Activated CD8-positive, alpha-beta memory T cell treated with anti-CD3 and anti-CD28 coated beads, Interleukin-2, amount 50 U/mL, for 4 hours (primary cell): ENCODE measurements around the gene PLVAP.
"Not testable (repeated sequence)": the region's sequence is repeated elsewhere in the genome, so short reads cannot be mapped to it uniquely, and the experiment has no call there.

Source experiments
- DNase-seq: peaks from one replicate; pipeline ENCODE4 v3.0.0-alpha.2; 2020

Gene PLVAP

DNA sequence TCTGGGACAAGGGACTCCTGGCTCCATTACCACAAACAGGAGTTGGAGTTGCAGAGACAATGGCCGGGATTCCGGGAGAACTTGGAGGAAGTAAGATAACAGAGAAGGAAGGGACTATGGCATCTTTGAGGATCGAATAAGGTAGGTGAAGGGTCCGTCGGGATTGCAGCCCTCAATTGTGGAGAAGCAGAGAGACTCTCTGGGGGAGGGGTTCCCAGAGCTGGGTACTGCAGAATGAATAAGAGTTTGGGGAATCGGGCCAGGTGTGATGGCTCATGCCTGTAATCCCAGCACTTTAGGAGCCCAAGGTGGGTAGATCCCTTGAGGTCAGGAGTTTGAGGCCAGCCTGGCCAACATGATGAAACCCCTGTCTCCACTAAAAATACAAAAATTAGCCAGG lies 24.5 kb upstream of the PLVAP start:
- DNase-seq = no peak

- DNase-seq = no peak
Measured at GRCh38 chr19:17398902-17399527, 21.9 kb upstream of the PLVAP start.

- peak; percentile 54 for DNase-seq
Measured at GRCh38 chr19:17394891-17395415, 17.8 kb upstream of the PLVAP start.

- no peak for DNase-seq
Measured at GRCh38 chr19:17393914-17394313, 16.8 kb upstream of the PLVAP start, which contains the start of gene CCDC194. Gene CCDC194, minus strand, starts transcription at chr19:17394196. Its CDS starts 38 bp downstream, at chr19:17394158.

DNA sequence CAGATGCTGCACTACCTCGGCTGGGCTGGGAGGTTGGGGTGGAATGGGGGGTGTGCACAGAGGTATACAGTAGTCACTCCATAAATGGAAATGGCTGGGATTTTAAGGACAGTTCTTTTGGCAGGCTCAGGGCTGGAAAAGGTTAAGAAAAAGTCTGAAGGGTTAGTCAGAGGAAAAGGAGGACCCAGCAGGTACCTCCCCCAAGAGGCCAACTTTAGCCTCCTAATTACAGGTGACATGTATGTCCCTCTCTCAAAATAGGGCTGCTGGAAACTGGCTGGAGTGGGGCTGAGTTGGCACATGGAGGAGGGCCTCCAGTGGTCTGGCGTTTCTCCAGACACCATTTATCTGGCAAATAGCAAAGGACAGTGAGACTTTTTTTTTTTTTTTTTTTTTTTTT lies 15.9 kb upstream of the PLVAP start:
- no peak for DNase-seq

DNA sequence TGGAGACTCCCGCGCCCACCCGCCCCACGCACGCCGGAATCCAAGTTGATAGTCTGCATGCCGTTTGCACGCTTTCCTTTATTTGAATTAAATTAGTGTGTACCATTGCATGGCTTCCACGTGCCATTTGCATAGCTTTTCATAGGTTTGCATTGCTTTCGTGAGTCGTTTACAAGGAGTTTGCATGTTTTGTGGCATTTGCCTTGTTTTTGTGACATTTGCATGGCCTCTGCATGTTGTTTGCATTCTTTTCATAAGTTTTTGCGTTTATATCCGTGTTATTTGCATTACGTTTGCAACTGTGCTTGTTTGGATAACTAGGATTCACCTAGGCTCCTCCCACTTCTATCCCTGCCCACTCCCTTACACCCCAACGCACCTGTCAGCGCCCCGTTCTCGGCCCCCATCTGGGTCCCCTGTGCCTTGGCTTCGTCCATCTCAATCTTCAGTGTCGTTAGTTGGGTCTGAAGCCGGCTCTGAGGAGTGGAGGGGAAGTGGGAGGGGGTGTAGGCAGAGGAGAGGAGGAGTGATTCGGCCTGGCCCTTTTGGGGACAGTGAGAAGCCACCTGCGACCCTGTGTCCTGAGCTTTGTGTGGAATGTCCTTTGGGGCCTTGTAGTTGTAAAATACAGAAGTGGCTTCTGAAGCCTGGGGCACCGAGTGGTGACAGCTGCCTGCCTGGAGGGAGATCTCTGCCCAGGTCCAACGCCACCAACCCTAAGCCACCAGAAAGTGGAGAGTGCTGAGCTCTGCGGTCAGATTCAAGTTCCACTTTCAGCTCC lies 14.4 kb upstream of the PLVAP start:
- DNase-seq = no peak

DNA sequence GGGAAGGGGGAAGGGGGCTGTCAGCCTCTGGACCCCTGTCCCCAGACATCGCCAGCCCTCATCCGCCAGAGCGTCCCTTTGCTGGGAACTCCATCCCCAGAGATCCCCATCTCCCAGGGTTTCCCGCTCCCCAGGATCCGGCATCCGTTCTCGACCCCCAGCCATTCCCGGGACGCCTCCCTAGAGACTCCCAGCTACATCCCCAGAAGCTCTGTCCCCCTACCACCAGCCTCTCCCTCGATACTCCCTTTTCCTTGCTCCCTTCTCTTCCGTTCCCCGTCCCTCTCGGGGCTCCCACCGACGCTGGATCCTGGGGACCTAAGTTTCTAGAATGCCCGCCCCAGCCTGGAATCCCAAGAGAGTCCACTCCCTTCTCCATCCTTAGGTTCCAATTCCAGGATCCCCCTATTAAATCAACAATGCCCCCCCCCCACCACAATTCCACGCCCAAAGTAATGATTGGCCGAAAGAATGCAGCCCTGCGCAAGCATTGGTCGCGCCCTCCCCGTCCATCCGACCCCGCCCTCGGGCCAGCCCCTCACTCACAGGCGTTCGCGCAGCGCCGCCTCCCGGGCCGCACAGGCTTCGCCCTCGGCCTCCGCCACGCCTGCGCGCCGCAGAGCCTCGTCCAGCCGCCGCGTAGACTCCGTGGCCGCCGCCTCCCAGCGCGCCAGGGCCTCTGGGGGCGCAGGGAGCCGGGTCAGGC lies 13.7 kb upstream of the PLVAP start:
- peak; percentile 90 for DNase-seq

DNA sequence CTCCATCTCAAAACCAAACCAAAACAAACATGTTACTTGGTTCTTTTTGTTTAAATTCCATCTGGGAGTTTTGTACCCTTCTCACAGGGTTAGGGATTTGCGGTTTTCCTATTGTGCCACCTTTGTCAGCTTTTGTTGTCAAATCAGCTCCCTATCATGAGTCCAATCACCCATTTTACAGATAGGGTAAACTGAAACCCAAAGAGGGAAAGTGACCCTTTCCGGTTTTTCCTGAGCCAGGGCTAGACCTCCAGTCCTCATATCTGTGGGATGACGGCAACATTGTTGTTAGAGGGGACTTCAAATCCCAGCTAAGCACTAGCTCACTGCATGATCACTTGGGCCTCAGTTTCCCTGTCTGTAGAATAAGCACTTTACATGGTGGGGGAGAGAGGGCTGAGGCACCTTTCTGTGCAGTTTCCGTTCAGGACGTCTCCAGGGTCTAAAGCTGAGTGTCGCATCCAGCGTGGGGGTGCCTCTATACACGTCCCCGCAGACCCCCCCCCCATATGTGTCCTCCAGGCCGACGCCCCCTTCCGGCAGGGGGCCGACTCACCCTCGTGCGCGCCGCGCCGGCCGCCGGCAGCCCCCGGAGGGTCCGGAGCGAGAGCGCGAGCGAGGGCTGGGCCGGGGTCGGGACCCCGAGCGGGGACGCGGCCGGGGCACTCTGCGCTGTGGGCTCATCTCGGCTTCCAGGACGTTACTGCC lies 13.0 kb upstream of the PLVAP start:
- peak; percentile 22 for DNase-seq

DNA sequence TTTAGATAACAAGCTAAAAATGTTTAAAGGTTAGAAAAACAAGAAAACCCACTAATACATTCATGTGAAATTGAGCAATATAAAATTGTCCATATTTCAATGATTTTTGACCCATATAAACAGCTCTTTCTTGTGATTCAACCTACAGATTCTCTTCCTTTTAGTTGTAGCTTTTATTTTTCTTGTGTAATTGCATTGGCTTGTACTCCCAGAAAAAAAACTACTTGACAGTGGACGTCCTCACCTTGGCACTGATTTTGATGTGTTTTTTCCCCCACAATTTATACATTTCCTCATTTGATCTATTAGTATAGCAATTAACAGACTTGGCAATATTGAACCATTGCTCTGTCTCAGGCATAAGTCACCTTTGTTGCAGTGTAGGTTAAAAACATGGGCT lies 12.1 kb upstream of the PLVAP start:
- no peak for DNase-seq

GRCh38 chr19:17385878-17386611 lies 8.9 kb upstream of the PLVAP start:
- peak; percentile 65 for DNase-seq

GRCh38 chr19:17380426-17381138 lies 3.4 kb upstream of the PLVAP start:
- no peak for DNase-seq

- DNase-seq = no peak
Measured at GRCh38 chr19:17379221-17379631, 2.1 kb upstream of the PLVAP start.

- DNase-seq = no peak
Measured at GRCh38 chr19:17378271-17378670, 1.1 kb upstream of the PLVAP start.

DNA sequence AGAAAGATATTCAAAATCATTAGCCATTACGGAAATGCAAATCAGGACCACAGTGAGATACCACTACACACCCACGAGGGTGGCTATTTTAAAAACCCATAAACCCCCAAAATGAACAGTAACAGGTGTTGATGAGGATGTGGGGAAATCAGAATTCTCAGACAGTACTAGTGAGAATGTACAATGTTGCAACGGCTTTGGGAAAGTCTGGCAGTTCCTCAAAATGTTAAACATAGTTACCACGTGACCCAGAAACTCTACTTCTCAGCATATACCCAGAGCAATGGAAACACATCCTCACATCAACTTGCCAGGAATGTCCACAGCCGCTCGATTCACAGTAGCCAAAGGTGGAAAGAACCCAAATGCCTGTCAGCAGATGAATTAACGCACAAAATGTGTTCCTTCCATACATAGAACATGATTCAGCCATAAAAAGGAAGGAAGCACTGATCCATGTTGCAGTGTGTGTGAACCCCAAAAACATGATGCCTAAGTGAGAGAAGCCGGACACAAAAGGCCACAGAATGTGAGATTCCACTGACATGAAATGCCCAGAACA lies 7.0 kb downstream of the PLVAP start:
- DNase-seq = no peak

DNA sequence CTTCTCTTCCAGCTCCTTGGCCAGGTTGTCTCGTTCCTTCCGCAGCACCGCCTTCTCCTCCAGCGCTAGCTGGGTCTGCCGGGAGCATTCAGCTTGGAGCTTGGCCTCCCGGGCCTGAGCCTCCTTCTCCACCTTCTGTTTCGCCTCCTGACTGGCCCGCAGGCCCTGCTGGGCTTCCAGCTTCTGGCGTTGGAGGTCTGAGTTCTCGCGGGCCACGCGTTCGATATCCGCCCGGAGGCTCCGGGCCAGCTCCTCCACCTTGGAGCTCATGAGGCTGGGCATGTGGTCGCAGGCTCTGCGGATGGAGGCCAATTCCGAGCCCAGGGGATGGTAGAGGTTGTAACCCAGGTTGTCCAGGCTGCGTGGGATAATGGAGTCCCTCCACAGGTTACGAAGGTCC lies 11.8 kb downstream of the PLVAP start:
- no peak for DNase-seq

DNA sequence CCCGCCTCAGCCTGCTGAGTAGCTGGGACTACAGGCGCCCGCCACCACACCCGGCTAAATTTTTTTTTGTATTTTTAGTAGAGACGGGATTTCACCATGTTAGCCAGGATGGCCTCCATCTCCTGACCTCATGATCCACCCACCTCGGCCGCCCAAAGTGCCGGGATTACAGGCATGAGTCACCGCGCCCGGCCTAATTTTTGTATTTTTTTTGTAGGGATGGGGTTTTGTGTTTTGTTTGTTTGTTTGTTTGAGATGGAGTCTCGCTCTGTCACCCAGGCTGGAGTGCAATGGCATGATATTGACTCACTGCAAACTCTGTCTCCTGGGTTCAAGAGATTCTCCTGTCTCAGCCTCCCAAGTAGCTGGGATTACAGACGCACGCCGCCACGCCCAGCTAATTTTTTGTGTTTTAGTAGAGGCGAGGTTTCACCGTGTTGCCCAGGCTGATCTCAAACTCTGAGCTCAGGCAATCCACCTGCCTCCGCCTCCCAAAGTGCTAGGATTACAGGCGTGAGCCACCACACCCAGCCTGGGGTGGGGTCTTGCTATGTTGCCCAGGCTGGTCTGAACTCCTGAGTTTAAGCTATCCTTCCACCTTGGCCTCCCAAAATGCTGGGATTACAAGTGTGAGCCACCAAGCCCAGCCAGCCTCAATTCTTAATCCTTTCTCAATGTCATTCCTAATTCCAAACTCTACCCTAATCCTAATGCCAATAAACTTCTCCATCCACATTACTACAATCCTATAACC lies 13.1 kb downstream of the PLVAP start:
- not testable (repeated sequence) for DNase-seq

- DNase-seq = no peak
Measured at GRCh38 chr19:17359905-17360800, 17.0 kb downstream of the PLVAP start.

- no peak for DNase-seq
Measured at GRCh38 chr19:17358395-17358794, 18.7 kb downstream of the PLVAP start.

- no peak for DNase-seq
Measured at GRCh38 chr19:17357724-17358123, 19.4 kb downstream of the PLVAP start.
